ENCODE measurements around the gene KRTAP5-1. TPM values are rescaled to one million over a fixed set of nuclear protein-coding genes. Genes with fewer than 3 reads are reported as not detected.
"Not testable (repeated sequence)": the region's sequence is repeated elsewhere in the genome, so short reads cannot be mapped to it uniquely, and the experiment has no call there.

KRTAP5-1 gene
- total RNA-seq, 1 experiment from 2014 or later, result not detected

DNA sequence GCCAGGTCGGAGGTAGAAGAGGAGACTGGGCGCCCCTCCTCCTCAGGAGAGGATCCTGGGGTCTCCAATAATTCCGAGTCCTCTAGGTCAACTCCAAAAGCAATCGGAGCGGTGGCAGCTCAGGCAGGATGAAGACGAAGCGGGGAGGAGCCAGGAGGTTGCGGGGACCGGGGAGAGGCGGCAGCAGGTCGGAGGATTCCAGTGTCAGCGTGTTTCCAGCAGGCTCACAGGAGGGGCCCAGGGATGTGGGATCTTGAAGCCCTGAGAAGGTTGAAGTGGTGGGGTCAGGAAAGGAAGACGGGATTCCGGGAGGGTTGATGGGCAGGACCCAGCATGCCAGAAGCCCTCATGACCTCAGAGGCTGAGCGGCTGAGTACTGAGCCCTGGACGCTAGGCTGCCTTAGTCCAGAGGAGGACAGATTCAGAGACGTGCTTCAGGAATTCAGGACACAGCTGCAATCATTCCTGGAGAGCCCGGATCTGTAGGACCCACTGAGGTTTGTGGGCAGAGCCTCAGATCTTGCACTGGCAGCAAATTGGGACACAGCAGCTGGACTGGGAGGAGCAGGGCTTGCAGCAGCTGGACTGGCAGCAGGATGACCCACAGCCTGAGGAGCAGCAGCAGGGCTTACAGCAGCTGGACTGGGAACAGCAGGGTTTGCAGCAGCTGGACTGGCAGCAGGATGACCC, 22.2 kb upstream of the KRTAP5-1 start:
- CTCF ChIA-PET; H3K9me3 ChIP-seq (ENCODE audit: control insufficient read depth in 1 of 2, insufficient read depth in 1 of 2, low read depth in 1 of 2, low read length in 2 of 2); H4K20me1 ChIP-seq (ENCODE audit: insufficient read depth); H3K9me2 ChIP-seq (ENCODE audit: insufficient read depth); POLR2A ChIA-PET; H3K4me2 ChIP-seq (ENCODE audit: low read length); H3K36me3 ChIP-seq (ENCODE audit: control insufficient read depth in 1 of 2, insufficient read depth in 2 of 2, low read length in 2 of 2); H3K4me1 ChIP-seq (ENCODE audit: control insufficient read depth in 1 of 2, insufficient read depth in 2 of 2, low read length in 2 of 2); H3K79me2 ChIP-seq (ENCODE audit: insufficient read depth, low read length); DNase-seq (ENCODE audit: low read depth, low spot score); intact Hi-C loops (cut with micrococcal nuclease); H3K27me3 ChIP-seq (ENCODE audit: insufficient read depth, low read length); RAD21 ChIA-PET (ENCODE audit: low non-redundant PET in 1 of 2, low total read pairs in 2 of 2, uncharacterized antibody in 2 of 2, unreplicated experiment in 2 of 2); ATAC-seq; H3K9ac ChIP-seq (ENCODE audit: low read length); H3K27ac ChIP-seq (ENCODE audit: low read depth, low read length); BruUV-seq (replicated peaks); H3K4me3 ChIP-seq (replicated peaks in 1 of 2; ENCODE audit: low read depth in 1 of 2, low read length in 2 of 2); H2AFZ ChIP-seq (ENCODE audit: low read depth, low read length, poor library complexity, severe bottlenecking): not testable (repeated sequence)

DNA sequence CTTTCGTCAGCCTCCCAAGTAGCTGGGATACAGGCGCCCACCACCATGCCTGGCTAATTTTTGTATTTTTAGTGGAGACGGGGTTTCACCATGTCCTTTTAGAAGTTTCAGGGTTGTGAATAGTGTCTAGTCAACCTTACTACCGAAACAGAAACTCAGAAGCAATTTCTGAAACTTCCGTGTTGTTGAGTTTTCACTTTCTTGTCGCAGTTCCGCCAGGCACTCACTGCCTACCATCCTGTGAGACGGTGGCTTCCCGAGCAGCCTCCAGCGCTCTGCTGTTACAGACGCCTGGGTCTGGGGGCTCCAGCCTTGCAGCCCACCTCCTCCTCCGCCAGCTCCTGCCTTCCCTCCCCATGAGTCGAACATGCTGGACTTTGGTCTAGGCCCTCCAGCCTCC, 20.8 kb upstream of the KRTAP5-1 start:
- intact Hi-C loops (cut with micrococcal nuclease); H3K9me3 ChIP-seq (ENCODE audit: control insufficient read depth in 1 of 2, insufficient read depth in 1 of 2, low read depth in 1 of 2, low read length in 2 of 2); BruUV-seq (replicated peaks); H2AFZ ChIP-seq (ENCODE audit: low read depth, low read length, poor library complexity, severe bottlenecking); H3K4me1 ChIP-seq (ENCODE audit: control insufficient read depth in 1 of 2, insufficient read depth in 2 of 2, low read length in 2 of 2); RAD21 ChIA-PET (ENCODE audit: low non-redundant PET in 1 of 2, low total read pairs in 2 of 2, uncharacterized antibody in 2 of 2, unreplicated experiment in 2 of 2); POLR2A ChIA-PET; H3K79me2 ChIP-seq (ENCODE audit: insufficient read depth, low read length); H3K9ac ChIP-seq (ENCODE audit: low read length); ATAC-seq; H3K4me3 ChIP-seq (replicated peaks in 1 of 2; ENCODE audit: low read depth in 1 of 2, low read length in 2 of 2); H3K4me2 ChIP-seq (ENCODE audit: low read length); H4K20me1 ChIP-seq (ENCODE audit: insufficient read depth); DNase-seq (ENCODE audit: low read depth, low spot score); H3K27me3 ChIP-seq (ENCODE audit: insufficient read depth, low read length); H3K36me3 ChIP-seq (ENCODE audit: control insufficient read depth in 1 of 2, insufficient read depth in 2 of 2, low read length in 2 of 2); H3K27ac ChIP-seq (ENCODE audit: low read depth, low read length); H3K9me2 ChIP-seq (ENCODE audit: insufficient read depth): not testable (repeated sequence)
- CTCF ChIA-PET, result interaction anchor here (1.5 kb wide), 1 partner anchor 10 kb away, joined by 9 read pairs; no protein-coding TSS in a partner anchor

DNA sequence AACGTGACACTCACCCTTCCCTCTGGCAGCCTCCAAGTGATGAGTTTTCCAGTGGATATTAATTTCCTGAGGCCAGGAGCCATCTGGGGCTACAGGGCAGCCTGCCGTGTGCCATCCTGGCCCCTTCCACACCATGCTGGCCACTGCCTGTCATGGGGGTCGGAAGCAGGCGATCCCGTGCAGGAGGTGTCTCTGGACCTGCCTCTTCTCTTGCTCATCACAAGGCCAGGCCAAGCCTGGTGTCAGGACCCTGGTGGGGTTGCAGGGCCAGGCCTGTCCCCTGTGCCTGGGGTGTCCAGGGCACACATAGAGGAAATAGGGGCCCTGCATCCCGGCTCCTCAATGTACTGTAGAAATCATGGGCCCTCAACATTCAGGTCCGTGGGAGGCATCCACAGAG, 19.6 kb upstream of the KRTAP5-1 start:
- H3K4me1 ChIP-seq (ENCODE audit: control insufficient read depth in 1 of 2, insufficient read depth in 2 of 2, low read length in 2 of 2), result no peaks in the 10 kb centered on the region
- no peak overlapping the region for H3K4me3 ChIP-seq (replicated peaks in 1 of 2; ENCODE audit: low read depth in 1 of 2, low read length in 2 of 2)
- H4K20me1 ChIP-seq (ENCODE audit: insufficient read depth), result no peaks in the 10 kb centered on the region
- H3K9ac ChIP-seq (ENCODE audit: low read length), result no peak overlapping the region
- POLR2A ChIA-PET, result no interaction called here
- DNase-seq (ENCODE audit: low read depth, low spot score) (no peak), ATAC-seq (no peak)
- no peaks in the 10 kb centered on the region for H3K79me2 ChIP-seq (ENCODE audit: insufficient read depth, low read length)
- intact Hi-C loops (cut with micrococcal nuclease), result no loop called here
- no peaks in the 10 kb centered on the region for H3K36me3 ChIP-seq (ENCODE audit: control insufficient read depth in 1 of 2, insufficient read depth in 2 of 2, low read length in 2 of 2)
- CTCF ChIA-PET, result interaction anchor here (1.5 kb wide), 1 partner anchor 9 kb away, joined by 9 read pairs; no protein-coding TSS in a partner anchor
- no peaks in the 10 kb centered on the region for H3K9me2 ChIP-seq (ENCODE audit: insufficient read depth)
- no peak overlapping the region for H2AFZ ChIP-seq (ENCODE audit: low read depth, low read length, poor library complexity, severe bottlenecking)
- H3K27me3 ChIP-seq (ENCODE audit: insufficient read depth, low read length), result peaks cover 10% of the 10 kb centered on the region; the same call in 1 of the 2 replicates
- no TSS peak for BruUV-seq (replicated peaks)
- RAD21 ChIA-PET (ENCODE audit: low non-redundant PET in 1 of 2, low total read pairs in 2 of 2, uncharacterized antibody in 2 of 2, unreplicated experiment in 2 of 2), result no interaction called here
- no peaks in the 10 kb centered on the region for H3K9me3 ChIP-seq (ENCODE audit: control insufficient read depth in 1 of 2, insufficient read depth in 1 of 2, low read depth in 1 of 2, low read length in 2 of 2)
- H3K27ac ChIP-seq (ENCODE audit: low read depth, low read length), result no peak overlapping the region
- no peak overlapping the region for H3K4me2 ChIP-seq (ENCODE audit: low read length)
- TF ChIP-seq, protein P1, sequence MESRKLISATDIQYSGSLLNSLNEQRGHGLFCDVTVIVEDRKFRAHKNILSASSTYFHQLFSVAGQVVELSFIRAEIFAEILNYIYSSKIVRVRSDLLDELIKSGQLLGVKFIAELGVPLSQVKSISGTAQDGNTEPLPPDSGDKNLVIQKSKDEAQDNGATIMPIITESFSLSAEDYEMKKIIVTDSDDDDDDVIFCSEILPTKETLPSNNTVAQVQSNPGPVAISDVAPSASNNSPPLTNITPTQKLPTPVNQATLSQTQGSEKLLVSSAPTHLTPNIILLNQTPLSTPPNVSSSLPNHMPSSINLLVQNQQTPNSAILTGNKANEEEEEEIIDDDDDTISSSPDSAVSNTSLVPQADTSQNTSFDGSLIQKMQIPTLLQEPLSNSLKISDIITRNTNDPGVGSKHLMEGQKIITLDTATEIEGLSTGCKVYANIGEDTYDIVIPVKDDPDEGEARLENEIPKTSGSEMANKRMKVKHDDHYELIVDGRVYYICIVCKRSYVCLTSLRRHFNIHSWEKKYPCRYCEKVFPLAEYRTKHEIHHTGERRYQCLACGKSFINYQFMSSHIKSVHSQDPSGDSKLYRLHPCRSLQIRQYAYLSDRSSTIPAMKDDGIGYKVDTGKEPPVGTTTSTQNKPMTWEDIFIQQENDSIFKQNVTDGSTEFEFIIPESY (IDR thresholded peaks at IDR 0.05; ENCODE audit: extremely low read depth, insufficient replicate concordance, low read length), result no peak
- TF ChIP-seq, protein P2, sequence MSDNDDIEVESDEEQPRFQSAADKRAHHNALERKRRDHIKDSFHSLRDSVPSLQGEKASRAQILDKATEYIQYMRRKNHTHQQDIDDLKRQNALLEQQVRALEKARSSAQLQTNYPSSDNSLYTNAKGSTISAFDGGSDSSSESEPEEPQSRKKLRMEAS (IDR thresholded peaks at IDR 0.05), result no peak
- TF ChIP-seq, protein P3, sequence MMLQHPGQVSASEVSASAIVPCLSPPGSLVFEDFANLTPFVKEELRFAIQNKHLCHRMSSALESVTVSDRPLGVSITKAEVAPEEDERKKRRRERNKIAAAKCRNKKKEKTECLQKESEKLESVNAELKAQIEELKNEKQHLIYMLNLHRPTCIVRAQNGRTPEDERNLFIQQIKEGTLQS (IDR thresholded peaks at IDR 0.05), result no peak
- TF ChIP-seq, protein P4, sequence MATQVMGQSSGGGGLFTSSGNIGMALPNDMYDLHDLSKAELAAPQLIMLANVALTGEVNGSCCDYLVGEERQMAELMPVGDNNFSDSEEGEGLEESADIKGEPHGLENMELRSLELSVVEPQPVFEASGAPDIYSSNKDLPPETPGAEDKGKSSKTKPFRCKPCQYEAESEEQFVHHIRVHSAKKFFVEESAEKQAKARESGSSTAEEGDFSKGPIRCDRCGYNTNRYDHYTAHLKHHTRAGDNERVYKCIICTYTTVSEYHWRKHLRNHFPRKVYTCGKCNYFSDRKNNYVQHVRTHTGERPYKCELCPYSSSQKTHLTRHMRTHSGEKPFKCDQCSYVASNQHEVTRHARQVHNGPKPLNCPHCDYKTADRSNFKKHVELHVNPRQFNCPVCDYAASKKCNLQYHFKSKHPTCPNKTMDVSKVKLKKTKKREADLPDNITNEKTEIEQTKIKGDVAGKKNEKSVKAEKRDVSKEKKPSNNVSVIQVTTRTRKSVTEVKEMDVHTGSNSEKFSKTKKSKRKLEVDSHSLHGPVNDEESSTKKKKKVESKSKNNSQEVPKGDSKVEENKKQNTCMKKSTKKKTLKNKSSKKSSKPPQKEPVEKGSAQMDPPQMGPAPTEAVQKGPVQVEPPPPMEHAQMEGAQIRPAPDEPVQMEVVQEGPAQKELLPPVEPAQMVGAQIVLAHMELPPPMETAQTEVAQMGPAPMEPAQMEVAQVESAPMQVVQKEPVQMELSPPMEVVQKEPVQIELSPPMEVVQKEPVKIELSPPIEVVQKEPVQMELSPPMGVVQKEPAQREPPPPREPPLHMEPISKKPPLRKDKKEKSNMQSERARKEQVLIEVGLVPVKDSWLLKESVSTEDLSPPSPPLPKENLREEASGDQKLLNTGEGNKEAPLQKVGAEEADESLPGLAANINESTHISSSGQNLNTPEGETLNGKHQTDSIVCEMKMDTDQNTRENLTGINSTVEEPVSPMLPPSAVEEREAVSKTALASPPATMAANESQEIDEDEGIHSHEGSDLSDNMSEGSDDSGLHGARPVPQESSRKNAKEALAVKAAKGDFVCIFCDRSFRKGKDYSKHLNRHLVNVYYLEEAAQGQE (IDR thresholded peaks at IDR 0.05; ENCODE audit: low read depth), result no peak
- TF ChIP-seq SIN3A (IDR thresholded peaks at IDR 0.05; ENCODE audit: low read depth), result no peak

All from HCT116 (cell line).